MM.1S (cell line): Measurements from ENCODE around the gene RIN1.

Experiments used
- DNase-seq: peaks from one replicate; pipeline ENCODE4 v3.0.0-alpha.2; 2015
- H2AFZ ChIP-seq: fragments of 300-600 bp; sonication (generic); 2 replicates; pipeline ENCODE4 v1.6.0; 2016; ENCODE audit warnings: antibody characterized with exemption, low read length
- H3F3A ChIP-seq: fragments of 300-600 bp; sonication (generic); 2 replicates; pipeline ENCODE4 v1.6.1; 2016; ENCODE audit warnings: mild to moderate bottlenecking, antibody characterized with exemption, low read length, moderate library complexity, mixed read lengths; ENCODE audit not compliant: insufficient read depth
- H3K27ac ChIP-seq: fragments of 300-600 bp; sonication (generic); 2 replicates; pipeline ENCODE4 v1.5.1; 2016; ENCODE audit warnings: mild to moderate bottlenecking, low read length
- H3K27me3 ChIP-seq: fragments of 300-600 bp; sonication (generic); replicated peaks from 2 replicates; pipeline ENCODE4 v1.6.0; 2016; ENCODE audit warnings: low read length; ENCODE audit not compliant: insufficient read depth
- H3K36me3 ChIP-seq: fragments of 300-600 bp; sonication (generic); replicated peaks from 2 replicates; pipeline ENCODE4 v1.6.1; 2016; ENCODE audit warnings: mild to moderate bottlenecking, low read length, mixed read lengths; ENCODE audit not compliant: insufficient read depth
- H3K4me1 ChIP-seq: fragments of 300-600 bp; sonication (generic); 2 replicates; pipeline ENCODE4 v1.6.1; 2016; ENCODE audit warnings: low read length, mixed read lengths
- H3K4me2 ChIP-seq: fragments of 300-600 bp; sonication (generic); 2 replicates; pipeline ENCODE4 v1.6.0; 2016; ENCODE audit warnings: low read depth, low read length
- H3K4me3 ChIP-seq: fragments of 300-600 bp; sonication (generic); 2 replicates; pipeline ENCODE4 v1.5.1; 2016; ENCODE audit warnings: low read length, mixed read lengths
- H3K79me2 ChIP-seq: fragments of 300-600 bp; sonication (generic); 2 replicates; pipeline ENCODE4 v1.6.1; 2016; ENCODE audit warnings: mixed run types, low read length, mixed read lengths
- H3K9ac ChIP-seq: fragments of 300-600 bp; sonication (generic); 2 replicates; pipeline ENCODE4 v1.6.1; 2016; ENCODE audit warnings: low read length, mixed read lengths
- H3K9me2 ChIP-seq: fragments of 300-600 bp; sonication (generic); replicated peaks from 2 replicates; pipeline ENCODE4 v1.6.1; 2016; ENCODE audit warnings: mild to moderate bottlenecking, low read length, mixed read lengths; ENCODE audit not compliant: insufficient read depth
- H3K9me3 ChIP-seq: fragments of 300-600 bp; sonication (generic); replicated peaks from 2 replicates; pipeline ENCODE4 v1.6.1; 2016; ENCODE audit warnings: mild to moderate bottlenecking, low read length, mixed read lengths; ENCODE audit not compliant: insufficient read depth
- H4K20me1 ChIP-seq: fragments of 300-600 bp; sonication (generic); 2 replicates; pipeline ENCODE4 v1.6.1; 2016; ENCODE audit warnings: mild to moderate bottlenecking, low read length, moderate library complexity, mixed read lengths; ENCODE audit not compliant: insufficient read depth
- CTCF ChIP-seq: fragments of 300-600 bp; sonication (generic); IDR thresholded peaks from 2 replicates; pipeline ENCODE4 v1.5.1; 2016; ENCODE audit warnings: antibody characterized with exemption, low read length, mixed read lengths
- EZH2 ChIP-seq: fragments of 300-600 bp; sonication (generic); optimal IDR thresholded peaks from 2 replicates; pipeline ENCODE3; 2017; ENCODE audit warnings: low read depth, mild to moderate bottlenecking, antibody characterized with exemption, low read length, mixed read lengths
- EZH2phosphoT487 ChIP-seq: fragments of 300-600 bp; sonication (generic); IDR thresholded peaks from 2 replicates; pipeline ENCODE4 v1.6.1; 2018; ENCODE audit warnings: antibody characterized with exemption, low read length

RIN1 gene

GRCh38 chr11:66294626-66295620 is 41.3 kb downstream of the RIN1 start:
- H3K9me3 ChIP-seq: no peaks in the 10 kb centered on the region
- H3K9me2 ChIP-seq: no peaks in the 10 kb centered on the region
- no peak overlapping the region for H3K4me2 ChIP-seq
- peaks cover 5% of the 10 kb centered on the region for H3K4me1 ChIP-seq
- H3K27me3 ChIP-seq: peaks cover 75% of the 10 kb centered on the region
- H3K27ac ChIP-seq: no peak overlapping the region
- no peaks in the 10 kb centered on the region for H3K36me3 ChIP-seq
- DNase-seq: no peak
- no peak for TF ChIP-seq EZH2
- TF ChIP-seq EZH2phosphoT487: no peak
- TF ChIP-seq CTCF: no peak
- no peak overlapping the region for H3K4me3 ChIP-seq
- no peaks in the 10 kb centered on the region for H4K20me1 ChIP-seq
- no peak overlapping the region for H3K9ac ChIP-seq
- H3K79me2 ChIP-seq: no peaks in the 10 kb centered on the region
- H3F3A ChIP-seq: 0 out of 2 replicates have a peak, but pooled peaks cover under 1% of the 10 kb centered on the region
- no peak overlapping the region for H2AFZ ChIP-seq

GRCh38 chr11:66293777-66294625 is 42.2 kb downstream of the RIN1 start:
- no peak overlapping the region for H3K4me2 ChIP-seq
- H2AFZ ChIP-seq: no peak overlapping the region
- H3K9ac ChIP-seq: no peak overlapping the region
- H3K36me3 ChIP-seq: no peaks in the 10 kb centered on the region
- H3K9me2 ChIP-seq: no peaks in the 10 kb centered on the region
- H3K27me3 ChIP-seq: peaks cover 68% of the 10 kb centered on the region
- H3K9me3 ChIP-seq: no peaks in the 10 kb centered on the region
- no peak for DNase-seq
- H3K4me1 ChIP-seq: peaks cover 7% of the 10 kb centered on the region
- TF ChIP-seq CTCF (no peak), EZH2 (no peak), EZH2phosphoT487 (no peak)
- no peak overlapping the region for H3K27ac ChIP-seq
- peaks cover 7% of the 10 kb centered on the region for H3F3A ChIP-seq
- no peaks in the 10 kb centered on the region for H4K20me1 ChIP-seq
- H3K79me2 ChIP-seq: no peaks in the 10 kb centered on the region
- H3K4me3 ChIP-seq: no peak overlapping the region

GRCh38 chr11:66293352-66293751 is 42.9 kb downstream of the RIN1 start:
- peaks cover 7% of the 10 kb centered on the region for H3F3A ChIP-seq
- H3K36me3 ChIP-seq: no peaks in the 10 kb centered on the region
- no peaks in the 10 kb centered on the region for H3K9me3 ChIP-seq
- no peak overlapping the region for H3K9ac ChIP-seq
- H3K27ac ChIP-seq: no peak overlapping the region
- DNase-seq: no peak
- no peaks in the 10 kb centered on the region for H4K20me1 ChIP-seq
- H3K27me3 ChIP-seq: peaks cover 64% of the 10 kb centered on the region
- TF ChIP-seq EZH2phosphoT487: no peak
- TF ChIP-seq CTCF: no peak
- no peak for TF ChIP-seq EZH2
- H3K79me2 ChIP-seq: peaks cover 4% of the 10 kb centered on the region
- peaks cover 7% of the 10 kb centered on the region for H3K4me1 ChIP-seq
- H3K4me2 ChIP-seq: no peak overlapping the region
- no peak overlapping the region for H3K4me3 ChIP-seq
- H3K9me2 ChIP-seq: no peaks in the 10 kb centered on the region
- no peak overlapping the region for H2AFZ ChIP-seq
